ENCODE measurements around the gene GART. TPM values are rescaled to one million over a fixed set of nuclear protein-coding genes. Genes with fewer than 3 reads are reported as not detected.

GART gene
- total RNA-seq, 4 donors from 2014 or later, result 23.9 to 123 (median 68.5) TPM

DNA sequence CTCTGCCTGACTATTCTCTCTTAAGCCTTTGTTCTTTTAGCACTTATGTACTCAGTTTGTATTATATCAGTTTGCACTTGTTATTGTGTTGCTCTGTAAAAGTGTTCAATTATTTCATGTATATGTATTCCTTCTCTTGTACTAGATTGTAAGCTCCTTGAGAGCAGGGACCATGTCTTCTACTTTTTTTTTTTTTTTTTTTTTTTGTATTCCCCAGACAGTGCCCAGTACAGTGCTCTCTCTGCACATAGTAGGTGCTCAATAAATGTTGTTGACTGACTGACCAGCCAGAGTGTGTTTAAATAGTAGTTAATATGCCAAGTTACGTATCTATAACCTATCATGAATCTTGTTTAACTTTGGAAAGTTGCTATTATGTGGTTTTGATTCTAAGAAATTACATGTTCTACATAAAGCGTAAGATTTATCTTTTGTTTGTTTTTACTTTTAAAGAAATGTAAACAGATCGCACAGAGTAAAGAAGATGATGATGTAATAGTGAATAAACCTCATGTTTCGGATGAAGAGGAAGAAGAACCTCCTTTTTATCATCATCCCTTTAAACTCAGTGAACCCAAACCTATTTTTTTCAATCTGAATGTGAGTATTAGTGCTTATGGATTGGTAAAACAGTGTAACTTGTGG lies 17.0 kb upstream of the GART start:
- Histone ChIP-seq H3K27me3 (no peaks in the 10 kb centered on the region), H3K9me3 (no peaks in the 10 kb centered on the region), H3K4me1 (peaks cover 3 to 22% (median 8%) of the 10 kb centered on the region in 4 donors), H3K27ac (no peak overlapping the region), H3K4me3 (no peak overlapping the region), H3K36me3 (peaks cover 0 to 77% (median 36%) of the 10 kb centered on the region in 4 donors)
- in situ Hi-C loops (cut with MboI; ENCODE audit: low pct_ligation_motif_present in 1 of 4, low pct_unique_long_range_greater_than_20kb in 1 of 4, low sequenced_read_pairs in 3 of 4), result no loop called here
- DNase-seq, result no peak
- intact Hi-C loops (cut with DNase I; ENCODE audit: low total_unique reads), result no loop called here
- TF ChIP-seq, protein P1, sequence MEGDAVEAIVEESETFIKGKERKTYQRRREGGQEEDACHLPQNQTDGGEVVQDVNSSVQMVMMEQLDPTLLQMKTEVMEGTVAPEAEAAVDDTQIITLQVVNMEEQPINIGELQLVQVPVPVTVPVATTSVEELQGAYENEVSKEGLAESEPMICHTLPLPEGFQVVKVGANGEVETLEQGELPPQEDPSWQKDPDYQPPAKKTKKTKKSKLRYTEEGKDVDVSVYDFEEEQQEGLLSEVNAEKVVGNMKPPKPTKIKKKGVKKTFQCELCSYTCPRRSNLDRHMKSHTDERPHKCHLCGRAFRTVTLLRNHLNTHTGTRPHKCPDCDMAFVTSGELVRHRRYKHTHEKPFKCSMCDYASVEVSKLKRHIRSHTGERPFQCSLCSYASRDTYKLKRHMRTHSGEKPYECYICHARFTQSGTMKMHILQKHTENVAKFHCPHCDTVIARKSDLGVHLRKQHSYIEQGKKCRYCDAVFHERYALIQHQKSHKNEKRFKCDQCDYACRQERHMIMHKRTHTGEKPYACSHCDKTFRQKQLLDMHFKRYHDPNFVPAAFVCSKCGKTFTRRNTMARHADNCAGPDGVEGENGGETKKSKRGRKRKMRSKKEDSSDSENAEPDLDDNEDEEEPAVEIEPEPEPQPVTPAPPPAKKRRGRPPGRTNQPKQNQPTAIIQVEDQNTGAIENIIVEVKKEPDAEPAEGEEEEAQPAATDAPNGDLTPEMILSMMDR (IDR thresholded peaks at IDR 0.05), result no peak
- TF ChIP-seq POLR2AphosphoS5 (IDR thresholded peaks at IDR 0.05) (no peak), POLR2A (IDR thresholded peaks at IDR 0.05) (no peak), EP300 (IDR thresholded peaks at IDR 0.05; ENCODE audit: low read depth) (no peak)
- 65 to 68% methylated on average over 4 of the region's 4 CpGs for WGBS, 2 donors (ENCODE audit: low coverage in 1 of 2)

DNA sequence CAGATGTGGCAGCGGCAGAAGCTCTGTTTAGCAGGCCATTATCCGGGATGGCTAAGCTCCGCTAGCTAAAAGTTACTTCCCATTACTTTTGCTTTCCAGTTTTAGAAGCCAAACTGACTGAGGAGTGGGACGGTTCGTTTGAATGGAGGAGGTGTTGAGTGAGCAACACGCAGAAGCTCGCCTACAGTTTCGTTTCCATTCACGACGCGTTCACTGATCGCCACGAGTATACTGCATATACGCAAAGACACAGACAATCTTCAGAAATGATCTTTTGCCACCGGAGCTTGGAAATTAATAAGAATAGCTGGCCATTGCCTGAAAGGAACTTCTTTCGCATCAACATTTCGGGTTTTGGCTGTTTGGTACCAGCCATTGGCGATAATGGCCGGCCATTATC lies 15.5 kb upstream of the GART start:
- 97 to 98% methylated on average over 8 to 19 of the region's 19 CpGs for WGBS, 2 donors (ENCODE audit: low coverage in 1 of 2)
- no peak for TF ChIP-seq POLR2A (IDR thresholded peaks at IDR 0.05)
- no peak for TF ChIP-seq EP300 (IDR thresholded peaks at IDR 0.05; ENCODE audit: low read depth)
- no peak for TF ChIP-seq POLR2AphosphoS5 (IDR thresholded peaks at IDR 0.05)
- TF ChIP-seq, protein P1 (IDR thresholded peaks at IDR 0.05), result no peak
- Histone ChIP-seq H3K27me3 (no peaks in the 10 kb centered on the region), H3K36me3 (peaks cover 0 to 77% (median 38%) of the 10 kb centered on the region in 4 donors), H3K4me1 (peaks cover 3 to 22% (median 8%) of the 10 kb centered on the region in 4 donors), H3K4me3 (no peak overlapping the region), H3K27ac (no peak overlapping the region), H3K9me3 (no peaks in the 10 kb centered on the region)
- in situ Hi-C loops (cut with MboI; ENCODE audit: low pct_ligation_motif_present in 1 of 4, low pct_unique_long_range_greater_than_20kb in 1 of 4, low sequenced_read_pairs in 3 of 4), result no loop called here
- intact Hi-C loops (cut with DNase I; ENCODE audit: low total_unique reads), result no loop called here
- no peak for DNase-seq

DNA sequence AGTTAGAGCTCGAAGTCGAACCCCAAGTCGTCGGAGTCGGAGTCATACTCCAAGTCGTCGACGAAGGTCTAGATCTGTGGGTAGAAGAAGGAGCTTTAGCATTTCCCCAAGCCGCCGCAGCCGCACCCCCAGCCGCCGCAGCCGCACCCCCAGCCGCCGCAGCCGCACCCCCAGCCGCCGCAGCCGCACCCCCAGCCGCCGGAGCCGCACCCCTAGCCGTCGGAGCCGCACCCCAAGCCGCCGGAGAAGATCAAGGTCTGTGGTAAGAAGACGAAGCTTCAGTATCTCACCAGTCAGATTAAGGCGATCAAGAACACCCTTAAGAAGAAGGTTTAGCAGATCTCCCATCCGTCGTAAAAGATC lies 13.0 kb upstream of the GART start:
- TF ChIP-seq EP300 (IDR thresholded peaks at IDR 0.05; ENCODE audit: low read depth) (no peak), POLR2A (IDR thresholded peaks at IDR 0.05) (no peak), POLR2AphosphoS5 (IDR thresholded peaks at IDR 0.05) (no peak)
- TF ChIP-seq, protein P1 (IDR thresholded peaks at IDR 0.05), result no peak
- no peak for DNase-seq
- Histone ChIP-seq H3K36me3 (peaks cover 0 to 80% (median 39%) of the 10 kb centered on the region in 4 donors), H3K4me1 (peaks cover under 1 to 7% (median 4%) of the 10 kb centered on the region in 4 donors), H3K27ac (no peak overlapping the region), H3K27me3 (no peaks in the 10 kb centered on the region), H3K9me3 (no peaks in the 10 kb centered on the region), H3K4me3 (no peak overlapping the region)
- 93 to 96% methylated on average over 5 to 32 of the region's 32 CpGs for WGBS, 2 donors (ENCODE audit: low coverage in 1 of 2)
- intact Hi-C loops (cut with DNase I; ENCODE audit: low total_unique reads), result no loop called here
- in situ Hi-C loops (cut with MboI; ENCODE audit: low pct_ligation_motif_present in 1 of 4, low pct_unique_long_range_greater_than_20kb in 1 of 4, low sequenced_read_pairs in 3 of 4), result no loop called here

DNA sequence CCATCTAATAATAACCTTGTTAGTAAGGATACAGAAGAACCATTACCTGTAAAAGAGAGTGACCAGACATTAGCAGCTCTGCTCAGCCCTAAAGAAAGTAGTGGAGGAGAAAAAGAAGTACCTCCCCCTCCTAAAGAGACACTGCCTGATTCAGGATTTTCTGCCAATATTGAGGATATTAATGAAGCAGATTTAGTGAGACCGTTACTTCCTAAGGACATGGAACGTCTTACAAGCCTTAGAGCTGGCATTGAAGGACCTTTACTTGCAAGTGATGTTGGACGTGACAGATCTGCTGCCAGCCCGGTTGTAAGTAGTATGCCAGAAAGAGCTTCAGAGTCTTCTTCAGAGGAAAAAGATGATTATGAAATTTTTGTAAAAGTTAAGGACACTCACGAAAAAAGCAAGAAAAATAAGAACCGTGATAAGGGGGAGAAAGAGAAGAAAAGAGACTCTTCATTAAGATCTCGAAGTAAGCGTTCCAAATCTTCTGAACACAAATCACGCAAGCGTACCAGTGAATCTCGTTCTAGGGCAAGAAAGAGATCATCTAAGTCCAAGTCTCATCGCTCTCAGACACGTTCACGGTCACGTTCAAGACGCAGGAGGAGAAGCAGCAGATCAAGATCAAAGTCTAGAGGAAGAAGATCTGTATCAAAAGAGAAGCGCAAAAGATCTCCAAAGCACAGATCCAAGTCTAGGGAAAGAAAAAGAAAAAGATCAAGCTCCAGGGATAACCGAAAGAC lies 12.5 kb upstream of the GART start:
- intact Hi-C loops (cut with DNase I; ENCODE audit: low total_unique reads) (no loop called here), in situ Hi-C loops (cut with MboI; ENCODE audit: low pct_ligation_motif_present in 1 of 4, low pct_unique_long_range_greater_than_20kb in 1 of 4, low sequenced_read_pairs in 3 of 4) (no loop called here)
- Histone ChIP-seq H3K4me1 (peaks cover 0 to 6% (median 3%) of the 10 kb centered on the region in 4 donors), H3K27ac (no peak overlapping the region), H3K4me3 (no peak overlapping the region), H3K9me3 (no peaks in the 10 kb centered on the region), H3K27me3 (no peaks in the 10 kb centered on the region), H3K36me3 (peaks cover 0 to 80% (median 39%) of the 10 kb centered on the region in 4 donors)
- DNase-seq, result no peak
- TF ChIP-seq, protein P1 (IDR thresholded peaks at IDR 0.05), result no peak
- WGBS, 2 donors (ENCODE audit: low coverage in 1 of 2), result 94 to 96% methylated on average over 16 to 18 of the region's 18 CpGs

Measured in transverse colon (tissue), 4 donors.